ES-I3 (cell line): ENCODE data around the gene LDLRAD3.

Source experiments
- H3K36me3 ChIP-seq: 2 replicates; pipeline ENCODE4 v1.6.1; 2013; ENCODE audit warnings: mild to moderate bottlenecking, low read length, control low read depth, moderate library complexity; ENCODE audit not compliant: insufficient read depth
- H3K4me1 ChIP-seq: 2 replicates; pipeline ENCODE4 v1.6.1; 2013; ENCODE audit warnings: mild to moderate bottlenecking, control low read depth, low read length; ENCODE audit not compliant: insufficient read depth
- H3K9ac ChIP-seq: 2 replicates; pipeline ENCODE4 v1.6.1; 2013; ENCODE audit warnings: low read depth, mild to moderate bottlenecking, low read length, moderate library complexity
- H3K9me3 ChIP-seq: 2 replicates; pipeline ENCODE4 v1.6.1; 2013; ENCODE audit warnings: mild to moderate bottlenecking, low read length, moderate library complexity; ENCODE audit not compliant: control insufficient read depth, insufficient read depth

The LDLRAD3 gene

DNA sequence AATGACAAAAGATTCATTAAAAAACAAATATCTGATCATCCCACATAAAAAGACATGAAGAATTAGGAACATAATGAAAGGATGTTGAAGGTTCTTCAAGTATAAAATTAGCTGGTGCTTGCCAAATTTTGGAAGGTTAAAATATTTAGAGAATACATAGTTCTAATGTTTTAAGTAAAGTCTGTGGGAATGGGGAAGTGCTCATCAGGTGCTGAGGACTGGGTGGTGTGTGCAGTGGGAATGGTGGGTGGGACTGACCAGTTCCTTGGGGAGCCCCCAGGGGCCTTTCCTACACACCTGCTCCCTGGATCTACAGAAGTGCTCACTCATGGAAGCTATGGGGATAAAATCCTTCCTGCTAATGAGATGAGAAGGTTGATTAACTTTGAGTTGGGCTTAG, 11.8 kb downstream of the LDLRAD3 start:
- Histone ChIP-seq H3K36me3 (no peaks in the 10 kb centered on the region), H3K9ac (no peak overlapping the region), H3K4me1 (no peaks in the 10 kb centered on the region), H3K9me3 (no peaks in the 10 kb centered on the region)

DNA sequence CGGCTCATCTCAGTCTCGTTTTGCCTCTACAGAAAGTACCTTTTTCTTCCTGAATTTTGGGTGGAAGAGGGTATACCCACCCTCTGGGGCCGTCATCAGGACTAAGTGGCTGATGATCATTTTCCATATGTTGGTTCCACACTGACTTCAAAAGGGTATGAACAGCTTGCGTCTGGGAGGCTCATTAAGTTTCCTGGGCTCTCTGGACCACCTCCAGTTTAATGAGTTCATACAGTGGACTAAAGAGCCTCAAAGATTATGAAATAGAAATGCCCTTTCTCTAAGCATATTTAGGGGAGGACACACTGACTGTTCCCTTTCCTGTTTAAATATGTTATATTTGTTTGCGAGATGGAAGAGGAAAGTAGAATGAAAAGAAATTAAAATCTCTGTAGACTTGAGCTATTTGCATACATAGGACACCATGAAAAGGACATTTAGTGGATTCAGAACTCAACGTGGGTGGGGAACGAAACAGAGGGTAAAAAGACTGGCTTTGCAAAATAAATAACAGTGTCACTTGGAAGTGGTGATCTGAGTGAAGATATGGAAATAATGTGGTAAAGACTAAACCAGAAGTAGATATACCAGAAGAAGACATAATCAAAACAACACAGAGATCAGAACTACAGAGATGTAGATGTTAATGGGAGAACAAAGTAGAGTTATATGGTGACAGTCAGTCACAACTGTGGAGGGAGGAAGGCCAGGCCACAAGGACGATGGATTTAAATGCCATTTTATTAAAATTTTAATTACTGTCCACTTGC, 18.7 kb downstream of the LDLRAD3 start:
- H3K9ac ChIP-seq = no peak overlapping the region
- no peaks in the 10 kb centered on the region for H3K9me3 ChIP-seq
- H3K36me3 ChIP-seq = no peaks in the 10 kb centered on the region
- no peaks in the 10 kb centered on the region for H3K4me1 ChIP-seq

DNA sequence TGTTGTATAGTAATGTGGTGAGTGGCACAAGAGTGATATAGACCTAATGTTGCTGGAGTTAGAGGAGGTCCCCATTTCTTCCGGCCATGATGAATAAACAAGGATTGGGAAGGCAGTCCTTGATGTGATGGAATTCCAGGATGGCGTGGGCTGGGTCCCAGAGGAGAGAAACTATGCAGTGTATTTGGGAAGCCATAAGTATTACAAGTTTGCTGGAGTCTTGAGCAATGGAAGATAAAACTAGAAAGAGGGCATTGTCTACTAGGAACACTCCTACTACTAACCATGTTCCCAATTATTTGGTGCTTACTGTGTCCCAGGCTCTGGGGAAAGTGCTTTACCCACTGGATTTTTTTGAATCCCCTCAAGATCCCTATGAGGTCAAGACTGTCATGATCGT, 20.0 kb downstream of the LDLRAD3 start:
- Histone ChIP-seq H3K9ac (no peak overlapping the region), H3K4me1 (no peaks in the 10 kb centered on the region), H3K9me3 (no peaks in the 10 kb centered on the region), H3K36me3 (no peaks in the 10 kb centered on the region)

DNA sequence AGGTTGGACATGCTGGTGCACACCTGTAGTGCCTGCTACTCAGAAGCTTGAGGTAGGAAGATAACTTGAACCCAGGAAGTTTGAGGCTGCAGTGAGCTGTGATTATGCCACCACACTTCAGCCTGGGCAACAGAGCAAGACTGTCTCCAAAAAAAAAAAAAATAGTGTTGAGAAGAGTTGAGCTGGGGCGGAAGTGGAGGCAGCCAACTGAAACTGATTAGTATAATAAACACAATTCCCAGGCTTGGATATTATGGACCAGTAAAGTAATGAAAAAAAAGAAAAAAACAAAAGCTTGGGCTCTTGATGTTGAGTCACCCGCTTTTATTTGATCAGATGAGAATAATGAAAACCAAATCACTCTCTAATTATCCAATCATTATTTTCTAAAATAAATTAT, 21.0 kb downstream of the LDLRAD3 start:
- no peaks in the 10 kb centered on the region for H3K4me1 ChIP-seq
- no peaks in the 10 kb centered on the region for H3K9me3 ChIP-seq
- no peak overlapping the region for H3K9ac ChIP-seq
- no peaks in the 10 kb centered on the region; the same call in 1 of the 2 replicates for H3K36me3 ChIP-seq

DNA sequence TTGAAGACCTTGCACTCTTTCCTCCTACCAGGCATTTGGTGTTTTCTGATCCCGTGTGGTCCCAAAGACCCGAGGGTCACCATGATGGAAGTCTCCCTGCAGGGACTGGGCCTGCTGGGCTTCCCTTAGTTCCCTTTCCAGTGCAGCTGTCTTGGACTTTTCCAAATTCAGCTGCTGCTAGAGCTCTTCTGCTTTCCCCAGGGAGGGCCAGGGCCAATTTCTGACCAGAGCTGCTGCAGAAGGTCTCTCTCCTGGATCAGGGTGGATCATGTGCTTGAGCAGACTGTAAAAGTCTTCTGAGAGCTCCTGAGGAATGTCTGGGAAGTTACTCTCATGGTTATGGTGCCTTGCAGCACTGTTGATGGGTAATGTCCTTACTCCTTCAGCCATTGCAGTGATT, 23.2 kb downstream of the LDLRAD3 start:
- H3K36me3 ChIP-seq = no peaks in the 10 kb centered on the region; the same call in 1 of the 2 replicates
- no peaks in the 10 kb centered on the region for H3K4me1 ChIP-seq
- H3K9ac ChIP-seq = no peak overlapping the region
- no peaks in the 10 kb centered on the region for H3K9me3 ChIP-seq

DNA sequence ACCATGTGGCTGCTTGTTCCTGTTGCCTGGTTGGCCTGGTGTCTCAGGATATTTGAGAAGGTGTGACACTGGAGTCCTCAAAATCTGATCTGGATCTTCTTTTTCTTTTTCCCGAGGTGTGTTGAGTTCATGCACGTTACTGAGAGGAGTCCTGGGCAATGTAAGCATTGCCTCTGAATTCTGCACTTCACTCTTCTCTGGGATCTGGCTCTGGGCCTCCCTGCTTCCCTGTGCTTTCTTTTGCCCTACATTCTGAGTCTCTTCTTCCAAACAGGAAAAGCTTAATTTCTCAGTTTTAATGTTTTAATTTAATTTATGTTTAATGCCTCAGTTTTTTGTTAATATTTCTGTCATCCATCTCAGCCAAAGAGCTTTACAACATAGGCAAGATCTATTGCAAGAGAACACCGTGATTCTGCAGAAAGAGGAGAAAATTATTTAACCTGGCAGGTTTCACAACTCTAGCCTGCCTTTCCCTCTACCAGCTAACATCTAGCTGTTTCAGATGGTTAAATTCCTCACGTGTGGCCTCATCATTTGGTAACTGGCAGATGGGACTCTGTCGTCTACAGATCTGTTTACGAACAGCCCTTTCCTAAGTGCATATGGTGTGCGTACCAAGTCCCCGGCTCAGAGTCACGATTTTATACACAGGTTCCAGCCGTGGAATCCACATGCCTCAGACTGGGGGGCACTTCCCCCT, 24.7 kb downstream of the LDLRAD3 start:
- Histone ChIP-seq H3K36me3 (no peaks in the 10 kb centered on the region; the same call in 1 of the 2 replicates), H3K4me1 (no peaks in the 10 kb centered on the region), H3K9ac (no peak overlapping the region)

DNA sequence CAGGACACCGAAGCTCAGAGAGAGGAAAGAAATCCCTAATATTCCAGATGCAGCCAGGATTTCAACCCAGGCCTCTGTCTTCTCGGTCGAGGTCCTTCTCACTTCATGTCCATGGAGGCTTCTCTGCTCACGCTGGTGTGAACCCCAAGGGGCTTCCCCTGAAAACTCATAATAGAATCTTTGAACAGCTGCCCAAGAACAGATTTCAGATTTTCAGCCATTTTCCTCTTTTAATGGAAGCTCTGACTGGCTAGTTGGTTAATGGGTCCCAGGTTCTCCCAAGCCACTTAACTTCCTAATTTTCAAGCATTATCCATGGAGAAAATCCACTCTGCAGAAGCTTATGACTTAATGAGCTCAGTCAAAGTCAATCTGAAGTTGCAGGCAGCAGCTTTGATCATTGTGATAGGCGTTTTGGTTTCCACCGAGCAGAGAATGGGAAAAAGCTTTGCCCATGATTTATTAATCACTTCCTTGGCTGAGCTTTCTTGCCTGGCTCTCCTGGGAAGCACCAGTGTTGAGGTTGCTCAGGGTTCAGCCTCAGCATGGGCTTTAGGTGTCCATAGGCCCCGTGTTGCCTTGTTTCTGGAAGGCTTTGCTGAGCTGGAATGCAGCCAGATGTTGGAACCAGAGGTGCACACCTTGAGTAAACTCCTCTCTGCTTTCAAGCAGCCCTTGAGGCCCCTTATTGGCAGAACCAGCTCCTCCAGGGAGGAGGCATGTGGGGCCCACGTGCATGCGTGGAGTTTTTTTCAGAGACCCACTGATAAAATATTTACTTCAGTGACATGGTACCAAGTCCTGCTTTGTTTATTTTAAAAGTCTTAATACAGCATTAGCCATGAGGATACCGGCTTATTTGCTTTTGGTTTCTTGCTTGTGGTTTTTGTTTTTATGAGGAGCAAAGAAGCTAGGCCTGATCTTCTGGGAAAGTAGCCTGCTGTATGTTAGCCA, 25.5 kb downstream of the LDLRAD3 start:
- Histone ChIP-seq H3K9ac (no peak overlapping the region), H3K36me3 (no peaks in the 10 kb centered on the region; the same call in 1 of the 2 replicates), H3K9me3 (peaks cover 1% of the 10 kb centered on the region; the same call in 1 of the 2 replicates), H3K4me1 (no peaks in the 10 kb centered on the region)

More for the DNA sequence above, 24.7 kb downstream of the LDLRAD3 start:
- no peaks in the 10 kb centered on the region for H3K9me3 ChIP-seq

DNA sequence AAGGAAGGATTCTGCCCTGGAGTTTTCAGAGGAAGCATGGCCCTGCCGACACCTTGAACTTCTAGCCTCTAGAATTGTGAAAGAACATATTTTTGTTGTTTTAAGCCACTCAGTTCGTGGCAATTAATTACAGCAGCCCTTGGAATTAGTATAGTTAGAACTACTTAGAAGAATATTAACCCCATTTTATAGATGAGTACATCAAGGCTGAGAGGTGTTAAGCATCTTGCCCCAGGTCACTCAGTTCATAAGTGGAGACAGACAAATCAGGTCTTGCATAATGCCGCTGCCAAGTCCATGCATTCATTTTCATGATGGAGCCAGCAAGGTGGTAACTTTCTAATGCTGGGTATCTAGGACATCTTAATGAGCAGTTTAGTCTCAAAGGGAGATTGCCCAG, 26.6 kb downstream of the LDLRAD3 start:
- peaks cover 5% of the 10 kb centered on the region; the same call in 1 of the 2 replicates for H3K9me3 ChIP-seq
- H3K36me3 ChIP-seq = no peaks in the 10 kb centered on the region; the same call in 1 of the 2 replicates
- no peaks in the 10 kb centered on the region for H3K4me1 ChIP-seq
- H3K9ac ChIP-seq = no peak overlapping the region

DNA sequence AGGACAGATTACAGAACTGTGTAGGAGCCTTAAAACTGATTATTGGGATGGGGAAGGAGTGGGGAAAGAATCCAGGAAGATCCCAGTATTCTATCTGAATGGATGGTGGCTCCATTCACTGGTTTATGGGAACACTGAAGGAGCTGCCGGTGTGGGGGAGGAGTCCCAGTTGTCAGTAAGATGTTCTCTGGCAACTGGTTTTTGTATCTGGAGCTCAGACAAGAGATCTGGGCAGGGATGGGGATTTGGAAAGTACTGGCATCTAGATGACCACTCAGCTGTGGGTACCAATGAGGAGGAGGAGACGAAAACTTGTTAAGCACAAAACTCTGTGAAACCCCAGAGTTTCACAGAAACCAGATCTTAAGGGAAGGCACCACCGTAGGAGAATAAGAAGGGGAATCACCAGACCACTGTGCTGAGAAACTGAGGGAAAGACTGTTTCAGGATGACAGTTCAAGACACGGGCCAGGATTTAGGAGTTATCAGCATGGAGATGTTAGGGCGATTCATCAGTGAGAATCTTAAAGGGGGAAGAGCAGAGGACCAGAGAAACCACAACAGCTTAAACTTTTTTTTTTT, 28.1 kb downstream of the LDLRAD3 start:
- Histone ChIP-seq H3K9ac (no peak overlapping the region), H3K4me1 (no peaks in the 10 kb centered on the region), H3K9me3 (peaks cover 10% of the 10 kb centered on the region), H3K36me3 (no peaks in the 10 kb centered on the region; the same call in 1 of the 2 replicates)

DNA sequence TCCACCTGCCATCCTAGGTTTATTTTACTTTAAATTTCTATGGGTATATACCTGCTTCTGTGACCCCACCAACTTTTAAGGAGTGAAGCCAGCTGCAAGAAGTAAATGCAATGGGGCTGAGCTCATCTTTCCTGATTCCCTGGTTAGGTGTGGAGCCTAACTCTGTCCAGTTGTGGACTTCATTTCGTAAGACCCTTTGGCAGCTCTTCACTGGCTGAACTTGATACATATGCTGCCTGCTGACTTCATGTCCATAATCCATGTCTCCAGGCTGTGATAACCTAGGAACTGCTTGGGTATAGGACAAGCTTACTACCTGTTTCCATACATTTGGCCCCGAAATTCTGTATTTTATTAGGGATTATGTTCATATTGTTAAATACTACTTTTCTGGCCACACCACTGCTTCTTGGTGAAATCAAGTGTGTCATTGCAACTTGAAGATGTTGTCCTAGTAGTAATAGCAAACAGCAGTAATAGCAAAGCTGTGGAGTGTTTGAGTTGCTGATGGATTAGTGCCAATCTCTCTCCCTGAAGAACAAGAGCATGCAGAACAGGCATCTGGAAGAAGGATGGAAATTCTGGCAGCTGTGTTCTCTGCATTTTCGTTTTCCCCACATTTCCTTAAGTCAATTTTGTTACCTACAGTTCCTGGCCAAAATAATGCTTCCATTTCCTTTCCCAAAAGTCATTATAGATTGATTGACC, 31.2 kb downstream of the LDLRAD3 start:
- Histone ChIP-seq H3K9me3 (peaks cover 13% of the 10 kb centered on the region), H3K36me3 (no peaks in the 10 kb centered on the region), H3K9ac (no peak overlapping the region), H3K4me1 (0 out of 2 replicates have a peak, but pooled peaks cover 9% of the 10 kb centered on the region)

DNA sequence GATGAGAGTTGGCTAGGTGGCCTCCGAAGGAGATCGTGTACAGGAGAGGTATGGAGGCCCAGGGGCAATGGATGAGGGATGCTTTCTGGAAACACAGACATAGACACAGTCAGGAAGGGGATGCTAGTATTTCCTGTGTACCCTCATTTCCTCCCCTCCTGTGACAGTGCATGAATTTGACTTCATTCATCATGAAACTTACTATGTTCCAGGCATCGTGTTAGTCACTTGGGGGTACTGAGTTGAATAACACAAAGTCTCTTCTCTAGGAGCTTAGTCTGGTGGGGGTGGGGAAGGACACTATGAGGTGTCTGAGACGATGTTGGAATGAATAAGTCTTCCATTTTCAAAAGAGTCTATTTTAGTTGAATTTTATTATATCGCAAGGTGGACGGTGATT, 32.6 kb downstream of the LDLRAD3 start:
- Histone ChIP-seq H3K9me3 (peaks cover 13% of the 10 kb centered on the region), H3K9ac (no peak overlapping the region), H3K4me1 (peaks cover 12% of the 10 kb centered on the region; the same call in 1 of the 2 replicates), H3K36me3 (no peaks in the 10 kb centered on the region)

DNA sequence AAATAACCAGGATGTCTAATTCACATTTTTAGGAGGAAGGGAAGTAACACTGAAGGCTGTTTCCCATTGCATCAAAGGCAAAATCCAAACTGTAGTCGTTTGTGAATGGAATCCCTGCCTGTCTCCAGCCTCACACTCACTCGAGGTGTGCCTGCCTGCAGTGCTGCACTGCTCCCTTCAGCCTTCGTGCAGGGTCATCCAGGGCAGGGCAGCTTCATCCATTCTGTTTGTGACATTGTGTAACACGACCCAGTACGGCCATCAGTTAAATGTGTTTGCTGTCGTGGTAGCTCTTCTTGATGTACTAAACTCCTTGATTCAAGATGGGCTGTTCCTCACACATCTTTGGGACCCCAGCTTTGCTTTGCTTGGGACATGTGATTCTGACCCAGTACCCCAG, 34.3 kb downstream of the LDLRAD3 start:
- Histone ChIP-seq H3K4me1 (peaks cover 12% of the 10 kb centered on the region; the same call in 1 of the 2 replicates), H3K9ac (no peak overlapping the region), H3K36me3 (no peaks in the 10 kb centered on the region), H3K9me3 (peaks cover 13% of the 10 kb centered on the region)

DNA sequence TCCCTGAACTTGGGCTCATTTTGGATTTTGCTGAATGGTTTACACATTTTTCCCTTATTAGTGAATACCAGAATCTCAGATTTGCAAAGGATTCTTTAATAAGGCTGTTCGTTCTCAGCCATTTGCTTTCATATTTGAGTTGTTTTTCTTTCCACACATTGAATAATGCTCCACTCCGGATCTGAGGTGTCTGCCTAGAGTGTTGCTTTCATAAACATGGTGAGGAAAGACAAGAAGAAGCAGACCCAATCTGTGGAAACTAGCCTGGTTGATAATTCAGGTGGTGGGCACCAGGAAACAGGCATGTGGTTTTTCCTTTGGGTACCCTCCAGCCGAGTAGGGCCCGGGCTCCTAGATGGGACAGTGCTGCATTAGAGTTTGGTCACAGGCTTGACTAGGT, 35.0 kb downstream of the LDLRAD3 start:
- Histone ChIP-seq H3K9ac (no peak overlapping the region), H3K9me3 (peaks cover 13% of the 10 kb centered on the region), H3K36me3 (no peaks in the 10 kb centered on the region), H3K4me1 (peaks cover 12% of the 10 kb centered on the region; the same call in 1 of the 2 replicates)
